GM23338 (cell line): ENCODE measurements around the gene RRP7A. TPM values are rescaled to one million over a fixed set of nuclear protein-coding genes. Genes with fewer than 3 reads are reported as not detected.
A peak's percentile ranks its signal among the peaks of the same experiment; 100 is the strongest.

Experiments used
- ATAC-seq: fragments of 200-7000 bp; cut with Tn5 transposase; 3 replicates; pipeline ENCODE4 v1.9.1; 2020
- DNase-seq: peaks from one replicate; pipeline ENCODE4 v3.0.0-alpha.2; 2015; ENCODE audit warnings: low spot score
- H2AFZ ChIP-seq: fragments of 200-600 bp; sonication (generic); 2 replicates; pipeline ENCODE4 v1.8.0; 2016; ENCODE audit warnings: antibody characterized with exemption, mild to moderate bottlenecking, moderate library complexity
- H3F3A ChIP-seq: fragments of 200-600 bp; sonication (generic); replicated peaks from 2 replicates; pipeline ENCODE4 v1.8.0; 2017; ENCODE audit warnings: antibody characterized with exemption, mixed run types, low read depth
- H3K27ac ChIP-seq: fragments of 200-600 bp; sonication (generic); 2 replicates; pipeline ENCODE4 v1.6.1; 2016; ENCODE audit warnings: low read depth
- H3K27me3 ChIP-seq: fragments of 200-600 bp; sonication (generic); 2 replicates; pipeline ENCODE4 v1.8.0; 2016; ENCODE audit warnings: mild to moderate bottlenecking, mixed run types, moderate library complexity; ENCODE audit not compliant: insufficient read depth
- H3K36me3 ChIP-seq: fragments of 200-600 bp; sonication (generic); 2 replicates; pipeline ENCODE4 v1.8.0; 2016; ENCODE audit warnings: mild to moderate bottlenecking; ENCODE audit not compliant: insufficient read depth
- H3K4me1 ChIP-seq: fragments of 200-600 bp; sonication (generic); 2 replicates; pipeline ENCODE4 v1.8.0; 2016; ENCODE audit warnings: mild to moderate bottlenecking, moderate library complexity; ENCODE audit not compliant: insufficient read depth
- H3K4me2 ChIP-seq: fragments of 200-600 bp; sonication (generic); 2 replicates; pipeline ENCODE4 v1.7.1; 2017; ENCODE audit warnings: mixed run types
- H3K4me3 ChIP-seq: fragments of 200-600 bp; sonication (generic); 2 replicates; pipeline ENCODE4 v1.6.1; 2016; ENCODE audit warnings: mixed run types
- H3K79me2 ChIP-seq: fragments of 200-600 bp; sonication (generic); replicated peaks from 2 replicates; pipeline ENCODE4 v1.8.0; 2017; ENCODE audit warnings: mild to moderate bottlenecking; ENCODE audit not compliant: insufficient read depth
- H3K9me2 ChIP-seq: fragments of 200-600 bp; sonication (generic); 2 replicates; pipeline ENCODE4 v1.8.0; 2017; ENCODE audit not compliant: insufficient read depth
- H4K20me1 ChIP-seq: fragments of 200-600 bp; sonication (generic); replicated peaks from 2 replicates; pipeline ENCODE4 v1.8.0; 2017; ENCODE audit warnings: mild to moderate bottlenecking; ENCODE audit not compliant: insufficient read depth
- H3K27ac Mint-ChIP-seq: 2 replicates; pipeline ENCODE4 v1.8.0; 2020; ENCODE audit warnings: inconsistent platforms, mild to moderate bottlenecking, moderate library complexity, mixed read lengths
- H3K27me3 Mint-ChIP-seq: 3 replicates; pipeline ENCODE4 v1.8.0; 2022; ENCODE audit warnings: low read depth, mild to moderate bottlenecking, moderate library complexity, mixed read lengths, inconsistent platforms; ENCODE audit not compliant: insufficient read depth, poor library complexity
- H3K36me3 Mint-ChIP-seq: 3 replicates; pipeline ENCODE4 v1.8.0; 2021; ENCODE audit warnings: low read depth, mild to moderate bottlenecking, inconsistent platforms, moderate library complexity, mixed read lengths
- H3K4me1 Mint-ChIP-seq: 3 replicates; pipeline ENCODE4 v1.8.0; 2020; ENCODE audit warnings: mild to moderate bottlenecking, inconsistent platforms, mixed read lengths
- H3K4me3 Mint-ChIP-seq: 3 replicates; pipeline ENCODE4 v1.8.0; 2021; ENCODE audit warnings: moderate library complexity, mild to moderate bottlenecking, inconsistent platforms, mixed read lengths
- H3K9me3 Mint-ChIP-seq: 3 replicates; pipeline ENCODE4 v1.8.0; 2020; ENCODE audit warnings: moderate library complexity, mild to moderate bottlenecking, inconsistent platforms, mixed read lengths
- EZH2 ChIP-seq: fragments of 200-600 bp; sonication (generic); IDR thresholded peaks from one replicate; pipeline ENCODE4 v1.8.0; 2017; ENCODE audit warnings: antibody characterized with exemption, mild to moderate bottlenecking, low read depth; ENCODE audit not compliant: unreplicated experiment
- EZH2phosphoT487 ChIP-seq: fragments of 200-600 bp; sonication (generic); IDR thresholded peaks from one replicate; pipeline ENCODE4 v1.8.1; 2018; ENCODE audit warnings: antibody characterized with exemption; ENCODE audit not compliant: unreplicated experiment
- NANOG ChIP-seq: IDR thresholded peaks from 2 replicates; pipeline ENCODE4 v1.6.1; 2016; ENCODE audit warnings: antibody characterized with exemption, borderline replicate concordance
- POLR2AphosphoS5 ChIP-seq: IDR thresholded peaks from 2 replicates; pipeline ENCODE4 v1.6.1; 2016; ENCODE audit warnings: antibody characterized with exemption, low read depth
- REST ChIP-seq: IDR thresholded peaks from one replicate; pipeline ENCODE4 v1.6.1; 2018; ENCODE audit warnings: antibody characterized with exemption; ENCODE audit not compliant: unreplicated experiment
- ZNF114 ChIP-seq: fragments of 250-450 bp; sonication (Bioruptor Pico); IDR thresholded peaks from 2 replicates; pipeline ENCODE4 v1.5.0; 2020; ENCODE audit warnings: mild to moderate bottlenecking, moderate library complexity
- ZNF331 ChIP-seq: fragments of 250-450 bp; sonication (Bioruptor Pico); IDR thresholded peaks from 2 replicates; pipeline ENCODE4 v1.5.0; 2020; ENCODE audit warnings: low read depth, mild to moderate bottlenecking, moderate library complexity
- ZNF462 ChIP-seq: fragments of 250-450 bp; sonication (Bioruptor Pico); IDR thresholded peaks from 2 replicates; pipeline ENCODE4 v1.5.0; 2020; ENCODE audit warnings: mild to moderate bottlenecking, moderate library complexity
- polyA plus RNA-seq: library from polyadenylated mRNA; unstranded; fragments of >200 nt; fragmentation: Nextera tagmentation; extraction: Ambion mirVana; gene quantifications from 2 replicates; pipeline ENCODE4 v1.2.1, GENCODE V29; 2016
- total RNA-seq: library from RNA; depleted of rRNA; stranded (reverse); fragments of >200 nt; shearing (Covaris generic); gene quantifications from 2 replicates; pipeline ENCODE4 v1.2.3, GENCODE V29; 2014

Gene RRP7A
- total and polyA plus RNA-seq, 2 experiments from 2014 or later, result 48.1 to 59.2 TPM

GRCh38 chr22:42511401-42511891 is 8.2 kb downstream of the RRP7A start:
- Mint-ChIP-seq H3K27ac (peak overlapping the region; percentile 74), H3K27me3 (peaks cover 22% of the 10 kb centered on the region), H3K4me3 (no peak overlapping the region; the same call in 2 of the 3 replicates), H3K9me3 (no peaks in the 10 kb centered on the region; the same call in 2 of the 3 replicates), H3K4me1 (peaks cover 34% of the 10 kb centered on the region), H3K36me3 (peaks cover 35% of the 10 kb centered on the region)
- no peak overlapping the region for H2AFZ ChIP-seq
- peaks cover 15% of the 10 kb centered on the region for H3K4me1 ChIP-seq
- H3F3A ChIP-seq, result peaks cover 33% of the 10 kb centered on the region
- no peak overlapping the region for H3K4me3 ChIP-seq
- ATAC-seq, result no peak
- H3K79me2 ChIP-seq, result no peaks in the 10 kb centered on the region
- no peaks in the 10 kb centered on the region for H3K9me2 ChIP-seq
- no peak overlapping the region for H3K4me2 ChIP-seq
- DNase-seq, result no peak
- H3K36me3 ChIP-seq, result no peaks in the 10 kb centered on the region
- H4K20me1 ChIP-seq, result no peaks in the 10 kb centered on the region; the same call in 1 of the 2 replicates
- no peaks in the 10 kb centered on the region for H3K27me3 ChIP-seq
- TF ChIP-seq NANOG, result no peak
- peak; percentile 28; the same call in 1 of the 2 replicates for TF ChIP-seq POLR2AphosphoS5
- H3K27ac ChIP-seq, result peak overlapping the region; percentile 39; the same call in 1 of the 2 replicates

- Histone ChIP-seq H3K4me2 (no peak overlapping the region; the same call in 1 of the 2 replicates), H3K27ac (no peak overlapping the region)
- H3K9me3 Mint-ChIP-seq, result no peaks in the 10 kb centered on the region; the same call in 2 of the 3 replicates
Observed at GRCh38 chr22:42509548-42509947, 10.0 kb downstream of the RRP7A start.

More at GRCh38 chr22:42509548-42509947, 10.0 kb downstream of the RRP7A start:
- TF ChIP-seq ZNF462 (CRISPR knock-in tag) (no peak), ZNF114 (no peak), EZH2phosphoT487 (no peak), EZH2 (no peak), ZNF331 (no peak), REST (no peak), POLR2AphosphoS5 (no peak; the same call in 1 of the 2 replicates)
- no peak overlapping the region for H3K4me3 Mint-ChIP-seq
- H3K27me3 ChIP-seq, result no peaks in the 10 kb centered on the region
- peaks cover 15% of the 10 kb centered on the region for H3K4me1 ChIP-seq
- no peaks in the 10 kb centered on the region; the same call in 1 of the 2 replicates for H4K20me1 ChIP-seq
- H3K27ac Mint-ChIP-seq, result peak overlapping the region; percentile 76
- peaks cover 29% of the 10 kb centered on the region for H3K4me1 Mint-ChIP-seq
- H3K4me3 ChIP-seq, result no peak overlapping the region
- H3K36me3 Mint-ChIP-seq, result peaks cover 23% of the 10 kb centered on the region
- no peak for DNase-seq
- no peak overlapping the region for H2AFZ ChIP-seq
- no peaks in the 10 kb centered on the region for H3K79me2 ChIP-seq
- no peaks in the 10 kb centered on the region for H3K9me2 ChIP-seq
- H3K36me3 ChIP-seq, result no peaks in the 10 kb centered on the region
- peaks cover 19% of the 10 kb centered on the region for H3K27me3 Mint-ChIP-seq
- H3F3A ChIP-seq, result peaks cover 33% of the 10 kb centered on the region
- ATAC-seq, result no peak
